Left ventricle myocardium inferior (tissue), 1 donor: ENCODE measurements around the gene NTNG1. TPM values are rescaled to one million over a fixed set of nuclear protein-coding genes. Genes with fewer than 3 reads are reported as not detected.

Experiments used
- DNase-seq: peaks from one replicate; pipeline ENCODE4 v3.0.0-alpha.2; 2020
- H3K27ac ChIP-seq: fragments of 200-600 bp; replicated peaks from 2 replicates; pipeline ENCODE4 v1.8.0; 2021
- H3K27me3 ChIP-seq: fragments of 200-600 bp; 2 replicates; pipeline ENCODE4 v1.8.0; 2021; ENCODE audit warnings: low read depth
- H3K36me3 ChIP-seq: fragments of 200-600 bp; 2 replicates; pipeline ENCODE4 v1.8.0; 2021
- H3K4me1 ChIP-seq: fragments of 200-600 bp; 2 replicates; pipeline ENCODE4 v1.8.0; 2021
- H3K4me3 ChIP-seq: fragments of 200-600 bp; 2 replicates; pipeline ENCODE4 v1.8.0; 2021; ENCODE audit warnings: mild to moderate bottlenecking, moderate library complexity
- H3K9me3 ChIP-seq: fragments of 200-600 bp; replicated peaks from 2 replicates; pipeline ENCODE4 v1.8.0; 2021
- intact Hi-C: fragments of 100-400 bp; cut with micrococcal nuclease; formaldehyde crosslinking; loops from one replicate; pipeline ENCODE4 v1.11.0; 2022
- total RNA-seq: library from RNA; stranded (reverse); fragmentation: NEBNext Ultra II Directional; extraction: Animal tissue kit (Norgen Biotek cat#: 25700); gene quantifications from one replicate; pipeline ENCODE4 v1.2.1, GENCODE V29; 2021
- TF ChIP-seq, protein P1 (sequence below): fragments of 200-600 bp; IDR thresholded peaks from 2 replicates; pipeline ENCODE4 v1.8.0; 2021; ENCODE audit warnings: antibody characterized with exemption, mild to moderate bottlenecking, borderline replicate concordance
- donor health status: DM: no; HTN: yes; CAD: no; lungs with severe emphysema.

The NTNG1 gene
- total RNA-seq, 1 donor from 2014 or later: 0.30 TPM

DNA sequence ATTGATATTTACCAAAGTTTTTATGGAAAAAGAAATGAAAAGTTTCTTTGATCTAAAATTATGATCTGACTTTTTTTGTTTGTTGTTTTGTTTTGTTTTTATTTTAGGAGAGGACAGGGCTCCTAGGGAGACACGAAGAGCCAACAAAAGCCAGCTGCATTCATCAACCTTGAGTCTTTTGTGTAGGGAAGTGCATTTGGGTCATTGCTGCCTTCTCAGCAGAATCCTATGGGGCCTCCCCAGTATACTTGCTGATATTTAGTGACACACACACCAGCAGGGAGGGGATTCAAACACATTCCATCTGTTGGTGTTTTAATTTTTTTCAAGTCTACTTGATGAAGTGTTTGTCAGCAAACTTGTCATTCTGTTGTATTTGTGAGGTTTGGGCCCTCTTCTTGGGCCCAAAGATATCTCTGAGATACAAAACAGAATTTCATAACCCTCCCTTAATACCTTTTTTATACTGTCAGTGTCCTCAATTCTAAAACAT lies 203.5 kb downstream of the NTNG1 start:
- Histone ChIP-seq H3K9me3 (no peaks in the 10 kb centered on the region), H3K27me3 (no peaks in the 10 kb centered on the region), H3K4me1 (no peaks in the 10 kb centered on the region), H3K27ac (no peak overlapping the region), H3K4me3 (no peak overlapping the region), H3K36me3 (no peaks in the 10 kb centered on the region)
- TF ChIP-seq, protein P1, sequence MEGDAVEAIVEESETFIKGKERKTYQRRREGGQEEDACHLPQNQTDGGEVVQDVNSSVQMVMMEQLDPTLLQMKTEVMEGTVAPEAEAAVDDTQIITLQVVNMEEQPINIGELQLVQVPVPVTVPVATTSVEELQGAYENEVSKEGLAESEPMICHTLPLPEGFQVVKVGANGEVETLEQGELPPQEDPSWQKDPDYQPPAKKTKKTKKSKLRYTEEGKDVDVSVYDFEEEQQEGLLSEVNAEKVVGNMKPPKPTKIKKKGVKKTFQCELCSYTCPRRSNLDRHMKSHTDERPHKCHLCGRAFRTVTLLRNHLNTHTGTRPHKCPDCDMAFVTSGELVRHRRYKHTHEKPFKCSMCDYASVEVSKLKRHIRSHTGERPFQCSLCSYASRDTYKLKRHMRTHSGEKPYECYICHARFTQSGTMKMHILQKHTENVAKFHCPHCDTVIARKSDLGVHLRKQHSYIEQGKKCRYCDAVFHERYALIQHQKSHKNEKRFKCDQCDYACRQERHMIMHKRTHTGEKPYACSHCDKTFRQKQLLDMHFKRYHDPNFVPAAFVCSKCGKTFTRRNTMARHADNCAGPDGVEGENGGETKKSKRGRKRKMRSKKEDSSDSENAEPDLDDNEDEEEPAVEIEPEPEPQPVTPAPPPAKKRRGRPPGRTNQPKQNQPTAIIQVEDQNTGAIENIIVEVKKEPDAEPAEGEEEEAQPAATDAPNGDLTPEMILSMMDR: no peak
- intact Hi-C loops: no loop called here
- DNase-seq: no peak

DNA sequence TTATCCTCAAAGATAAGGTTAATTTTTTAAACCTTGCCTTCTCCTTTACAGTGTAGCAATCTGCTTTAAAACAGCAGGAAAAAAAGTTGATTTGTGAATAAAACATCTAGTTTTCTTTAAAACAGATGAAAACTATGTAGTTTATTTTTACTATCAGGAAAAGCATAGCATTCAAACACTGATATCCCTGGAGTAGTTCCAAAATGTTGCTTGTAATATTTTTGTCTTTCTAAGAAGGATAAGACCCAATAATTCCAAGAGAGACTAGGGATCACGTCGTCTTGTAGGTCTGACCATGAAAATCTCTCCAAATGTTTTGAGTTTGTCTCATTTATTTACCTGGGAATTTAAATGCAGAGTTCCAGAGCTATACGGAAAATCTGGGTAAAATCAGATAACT lies 204.0 kb downstream of the NTNG1 start:
- H3K27ac ChIP-seq: no peak overlapping the region
- no peak for DNase-seq
- no peak overlapping the region for H3K4me3 ChIP-seq
- H3K9me3 ChIP-seq: no peaks in the 10 kb centered on the region
- TF ChIP-seq, protein P1: no peak
- no peaks in the 10 kb centered on the region for H3K27me3 ChIP-seq
- H3K4me1 ChIP-seq: no peaks in the 10 kb centered on the region
- no peaks in the 10 kb centered on the region for H3K36me3 ChIP-seq
- intact Hi-C loops: no loop called here

DNA sequence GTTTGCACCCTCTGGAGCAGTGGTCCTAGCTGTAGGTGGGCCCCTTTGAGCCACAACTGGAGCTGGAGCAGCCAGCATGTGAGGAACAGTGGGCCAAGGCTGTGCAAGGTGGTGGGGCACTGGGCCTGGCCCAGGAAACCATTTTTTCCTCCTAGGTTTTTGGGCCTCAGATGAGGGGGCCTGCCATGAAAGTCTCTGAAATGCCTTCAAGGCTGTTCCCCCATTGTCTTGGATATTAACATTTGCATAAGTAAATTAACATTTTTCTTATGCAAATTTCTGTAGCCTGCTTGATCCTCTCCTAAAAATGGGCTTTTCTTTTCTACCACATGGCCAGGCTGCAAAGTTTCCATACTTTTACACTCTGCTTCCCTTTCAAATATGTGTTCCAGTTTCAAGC lies 212.0 kb downstream of the NTNG1 start:
- no peak for DNase-seq
- TF ChIP-seq, protein P1: no peak
- Histone ChIP-seq H3K27me3 (no peaks in the 10 kb centered on the region), H3K36me3 (no peaks in the 10 kb centered on the region), H3K9me3 (peaks cover 5% of the 10 kb centered on the region), H3K4me3 (no peak overlapping the region), H3K4me1 (no peaks in the 10 kb centered on the region), H3K27ac (no peak overlapping the region)
- intact Hi-C loops: no loop called here

DNA sequence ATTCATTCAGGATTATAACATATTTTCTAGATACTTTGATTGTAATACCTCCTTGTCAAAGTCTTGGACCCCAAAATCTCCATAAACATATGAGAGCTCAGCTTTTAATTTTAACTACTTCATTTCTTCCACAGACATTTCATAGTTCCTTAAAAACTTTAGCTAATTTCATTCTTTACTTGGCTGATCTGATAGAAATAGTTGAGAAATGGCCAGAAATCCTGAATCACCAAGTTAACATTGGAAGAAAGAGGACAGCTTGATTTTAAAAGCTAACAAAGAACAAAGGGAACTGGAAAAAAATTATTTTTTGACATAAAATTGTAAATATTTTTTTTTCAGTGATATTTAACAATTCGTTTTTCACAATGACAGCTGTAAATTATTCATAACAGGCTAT lies 216.5 kb downstream of the NTNG1 start:
- no peaks in the 10 kb centered on the region for H3K4me1 ChIP-seq
- H3K27me3 ChIP-seq: no peaks in the 10 kb centered on the region
- no peak overlapping the region for H3K27ac ChIP-seq
- peaks cover 5% of the 10 kb centered on the region for H3K9me3 ChIP-seq
- TF ChIP-seq, protein P1: no peak
- DNase-seq: no peak
- intact Hi-C loops: no loop called here
- no peak overlapping the region for H3K4me3 ChIP-seq
- H3K36me3 ChIP-seq: no peaks in the 10 kb centered on the region

DNA sequence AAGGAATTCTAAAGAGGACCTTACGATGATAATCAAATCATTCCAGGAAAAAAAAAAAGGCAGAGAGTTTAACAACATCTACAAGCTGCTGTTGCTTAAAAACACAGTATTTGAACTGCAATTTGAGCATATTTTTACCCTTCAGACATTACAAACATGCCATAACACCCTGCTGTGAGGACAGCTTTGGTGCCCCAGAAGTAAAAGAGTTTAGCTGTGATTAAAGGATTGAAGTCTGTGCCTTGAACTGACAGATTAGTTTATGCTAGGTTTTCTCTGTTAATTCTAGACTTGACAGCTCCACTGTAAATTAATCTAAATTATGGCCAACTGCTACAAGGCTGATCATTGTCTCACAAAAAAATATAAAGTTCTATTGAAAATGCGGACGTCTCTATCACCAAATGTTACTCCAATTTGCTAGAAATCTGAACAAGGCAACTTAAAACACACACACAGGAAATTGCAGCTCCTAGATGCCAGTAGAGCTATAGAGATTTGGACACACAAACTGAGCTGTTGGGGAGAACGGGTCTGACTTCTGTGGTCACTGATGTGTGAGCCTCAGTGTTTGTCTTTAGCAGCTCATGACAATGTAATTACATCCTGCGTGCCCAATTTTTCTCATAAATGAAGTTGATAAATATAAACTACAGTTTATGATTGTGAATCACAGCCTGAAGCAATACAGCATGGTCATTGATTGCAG lies 217.9 kb downstream of the NTNG1 start:
- TF ChIP-seq, protein P1: no peak
- Histone ChIP-seq H3K36me3 (no peaks in the 10 kb centered on the region), H3K27me3 (no peaks in the 10 kb centered on the region), H3K4me3 (no peak overlapping the region), H3K27ac (no peak overlapping the region), H3K9me3 (peaks cover 5% of the 10 kb centered on the region), H3K4me1 (no peaks in the 10 kb centered on the region)
- intact Hi-C loops: no loop called here
- DNase-seq: no peak
